Renal pelvis (tissue), 12 donors: ENCODE measurements around the gene SLC16A2. TPM values are rescaled to one million over a fixed set of nuclear protein-coding genes. Genes with fewer than 3 reads are reported as not detected.
A peak's percentile ranks its signal among the peaks of the same experiment; 100 is the strongest.

Experiments used
- DNase-seq: peaks from one replicate; pipeline ENCODE4 v3.0.0-alpha.2; 2013
- long read RNA-seq, 16 experiments: transcript quantifications; one replicate each; lab custom pipeline, GENCODE V29; 2026
- polyA plus RNA-seq, 3 donors: library from polyadenylated mRNA; unstranded; fragments of 120-200 nt; gene quantifications; one replicate each; pipeline ENCODE4 v1.2.1, GENCODE V29; 2013; ENCODE audit not compliant: insufficient read length in 3 of 3

SLC16A2 gene
- polyA plus RNA-seq = 10 to 100 TPM; 24.1 to 31.1 (median 26.1) TPM
- long read RNA-seq, donor 1, full-length matches to known transcripts = 7 of 21 reads
- long read RNA-seq, donor 1, partial matches to known transcripts = 14 of 21 reads
- long read RNA-seq, donor 1, other reads (novel, unspliced or antisense) = 0 of 21 reads
- long read RNA-seq, donor 2, full-length matches to known transcripts = 17 of 35 reads
- long read RNA-seq, donor 2, partial matches to known transcripts = 18 of 35 reads
- long read RNA-seq, donor 2, other reads (novel, unspliced or antisense) = 0 of 35 reads
- long read RNA-seq, donor 3, full-length matches to known transcripts = 4 of 19 reads
- long read RNA-seq, donor 3, partial matches to known transcripts = 15 of 19 reads
- long read RNA-seq, donor 3, other reads (novel, unspliced or antisense) = 0 of 19 reads
- long read RNA-seq, donor 4, full-length matches to known transcripts = 3 of 25 reads
- long read RNA-seq, donor 4, partial matches to known transcripts = 22 of 25 reads
- long read RNA-seq, donor 4, other reads (novel, unspliced or antisense) = 0 of 25 reads
- long read RNA-seq, donor 5, full-length matches to known transcripts = 6 of 6 reads
- long read RNA-seq, donor 5, partial matches to known transcripts = 0 of 6 reads
- long read RNA-seq, donor 5, other reads (novel, unspliced or antisense) = 0 of 6 reads
- long read RNA-seq, donor 6, full-length matches to known transcripts = 11 of 26 reads
- long read RNA-seq, donor 6, partial matches to known transcripts = 15 of 26 reads
- long read RNA-seq, donor 6, other reads (novel, unspliced or antisense) = 0 of 26 reads
- long read RNA-seq, donor 7, full-length matches to known transcripts = 9 of 22 reads
- long read RNA-seq, donor 7, partial matches to known transcripts = 13 of 22 reads
- long read RNA-seq, donor 7, other reads (novel, unspliced or antisense) = 0 of 22 reads
- long read RNA-seq, donor 8, full-length matches to known transcripts = 10 of 25 reads
- long read RNA-seq, donor 8, partial matches to known transcripts = 15 of 25 reads
- long read RNA-seq, donor 8, other reads (novel, unspliced or antisense) = 0 of 25 reads
- long read RNA-seq, donor 9, full-length matches to known transcripts = 10 of 35 reads
- long read RNA-seq, donor 9, partial matches to known transcripts = 25 of 35 reads
- long read RNA-seq, donor 9, other reads (novel, unspliced or antisense) = 0 of 35 reads
- long read RNA-seq, donor 10, full-length matches to known transcripts = 6 of 25 reads
- long read RNA-seq, donor 10, partial matches to known transcripts = 19 of 25 reads
- long read RNA-seq, donor 10, other reads (novel, unspliced or antisense) = 0 of 25 reads
- long read RNA-seq, donor 11, full-length matches to known transcripts = 6 of 35 reads
- long read RNA-seq, donor 11, partial matches to known transcripts = 29 of 35 reads
- long read RNA-seq, donor 11, other reads (novel, unspliced or antisense) = 0 of 35 reads
- long read RNA-seq, donor 12, full-length matches to known transcripts = 15 of 40 reads
- long read RNA-seq, donor 12, partial matches to known transcripts = 25 of 40 reads
- long read RNA-seq, donor 12, other reads (novel, unspliced or antisense) = 0 of 40 reads
- long read RNA-seq, donor 13, full-length matches to known transcripts = 4 of 9 reads
- long read RNA-seq, donor 13, partial matches to known transcripts = 5 of 9 reads
- long read RNA-seq, donor 13, other reads (novel, unspliced or antisense) = 0 of 9 reads
- long read RNA-seq, donor 14, full-length matches to known transcripts = 14 of 46 reads
- long read RNA-seq, donor 14, partial matches to known transcripts = 32 of 46 reads
- long read RNA-seq, donor 14, other reads (novel, unspliced or antisense) = 0 of 46 reads
- long read RNA-seq, donor 15, full-length matches to known transcripts = 7 of 27 reads
- long read RNA-seq, donor 15, partial matches to known transcripts = 20 of 27 reads
- long read RNA-seq, donor 15, other reads (novel, unspliced or antisense) = 0 of 27 reads
- long read RNA-seq, donor 16, full-length matches to known transcripts = 5 of 29 reads
- long read RNA-seq, donor 16, partial matches to known transcripts = 24 of 29 reads
- long read RNA-seq, donor 16, other reads (novel, unspliced or antisense) = 0 of 29 reads

GRCh38 chrX:74421036-74421739, at the start of gene SLC16A2:
Gene SLC16A2 (plus strand): TSS chrX:74421493. CDS start chrX:74421638, 145 bp downstream.
- DNase-seq = peak; percentile 80

- DNase-seq = no peak
Observed at GRCh38 chrX:74372272-74372671, 49.0 kb upstream of the SLC16A2 start.

GRCh38 chrX:74377282-74377681, 44.0 kb upstream of the SLC16A2 start:
- no peak for DNase-seq

GRCh38 chrX:74382613-74383012, 38.7 kb upstream of the SLC16A2 start:
- DNase-seq = peak; percentile 23

GRCh38 chrX:74383611-74384010, 37.7 kb upstream of the SLC16A2 start:
- peak; percentile 30 for DNase-seq

GRCh38 chrX:74389016-74389722, 32.1 kb upstream of the SLC16A2 start:
- no peak for DNase-seq

- DNase-seq = no peak
Observed at GRCh38 chrX:74395556-74395955, 25.7 kb upstream of the SLC16A2 start.

GRCh38 chrX:74405973-74406489, 15.3 kb upstream of the SLC16A2 start:
- no peak for DNase-seq

- no peak for DNase-seq
Observed at GRCh38 chrX:74408304-74408703, 13.0 kb upstream of the SLC16A2 start.

GRCh38 chrX:74419864-74420195, 1.5 kb upstream of the SLC16A2 start:
- DNase-seq = no peak

- peak; percentile 57 for DNase-seq
Observed at GRCh38 chrX:74420196-74421035, 877 bp upstream of the SLC16A2 start.

GRCh38 chrX:74421740-74422352, 553 bp downstream of the SLC16A2 start:
- no peak for DNase-seq

GRCh38 chrX:74422576-74423288, 1.4 kb downstream of the SLC16A2 start:
- peak; percentile 33 for DNase-seq

- no peak for DNase-seq
Observed at GRCh38 chrX:74423289-74423998, 2.2 kb downstream of the SLC16A2 start.

- no peak for DNase-seq
Observed at GRCh38 chrX:74426071-74426470, 4.8 kb downstream of the SLC16A2 start.

GRCh38 chrX:74426615-74427014, 5.3 kb downstream of the SLC16A2 start:
- DNase-seq = no peak
